Esophagus squamous epithelium (tissue), 5 donors: Measurements from ENCODE around the gene DUSP18. TPM values are rescaled to one million over a fixed set of nuclear protein-coding genes. Genes with fewer than 3 reads are reported as not detected.

Source experiments
- DNase-seq: peaks from one replicate; lab custom pipeline; 2025; lab: John Stamatoyannopoulos, UW
- H3K27ac ChIP-seq, 4 donors: fragments of 200-600 bp; sonication (generic); one replicate each; pipeline ENCODE4 v1.5.1; 2016 to 2019; ENCODE audit warnings: mild to moderate bottlenecking in 1 of 4
- H3K27me3 ChIP-seq, 4 donors: fragments of 200-600 bp; sonication (generic); 1 replicate in 3 of 4; 2 replicates in 1 of 4; pipeline versions ENCODE4 v1.5.1 to v1.6.0; 2017 to 2021; ENCODE audit warnings: antibody characterized with exemption in 1 of 4
- H3K36me3 ChIP-seq, 3 donors: fragments of 200-600 bp; sonication (generic); one replicate each; pipeline ENCODE4 v1.5.1; 2016 to 2019
- H3K4me1 ChIP-seq, 3 donors: fragments of 200-600 bp; sonication (generic); one replicate each; pipeline ENCODE4 v1.5.1; 2017 to 2019
- H3K4me3 ChIP-seq, 4 donors: fragments of 200-600 bp; sonication (generic); 1 replicate in 3 of 4; 2 replicates in 1 of 4; pipeline ENCODE4 v1.5.1; 2016 to 2019; ENCODE audit warnings: mild to moderate bottlenecking in 2 of 4, moderate library complexity in 1 of 4
- H3K9me3 ChIP-seq, 3 donors: fragments of 200-600 bp; sonication (generic); one replicate each; pipeline ENCODE4 v1.5.1; 2016 to 2019
- CTCF ChIP-seq, 6 experiments: fragments of 450-650 bp in 4 of 6; fragments of 200-600 bp in 2 of 6; sonication (generic) in 2 of 6; IDR thresholded peaks; one replicate each; pipeline ENCODE4 v1.5.1; 2016 to 2019; ENCODE audit warnings: antibody characterized with exemption in 6 of 6, mild to moderate bottlenecking in 4 of 6, moderate library complexity in 4 of 6
- POLR2A ChIP-seq, 4 donors: fragments of 450-650 bp; IDR thresholded peaks; one replicate each; pipeline ENCODE4 v1.6.1; 2017; ENCODE audit warnings: antibody characterized with exemption in 4 of 4, mild to moderate bottlenecking in 4 of 4, moderate library complexity in 3 of 4
- WGBS, 2 donors: methylation state at CpG; one replicate each; pipeline ENCODE4 v1.1.5; 2018; 5-methylcytosine and 5-hydroxymethylcytosine counted together
- intact Hi-C: fragments of 100-400 bp; cut with DNase I; formaldehyde crosslinking; loops from one replicate; pipeline ENCODE4 v1.15.0; 2022
- total RNA-seq, 4 donors: library from RNA; depleted of rRNA; stranded (reverse); fragments of >200 nt; gene quantifications; one replicate each; pipeline ENCODE4 v1.1.0, GENCODE V29; 2016
- donor health status: DM: yes; HTN: yes; CAD: no.

Gene DUSP18
- total RNA-seq, 4 donors from 2014 or later = 6.1 to 13.0 (median 8.6) TPM

GRCh38 chr22:30655532-30655931, 12.1 kb downstream of the DUSP18 start:
- Histone ChIP-seq H3K4me3 (no peak overlapping the region), H3K27ac (no peak overlapping the region), H3K4me1 (no peaks in the 10 kb centered on the region), H3K9me3 (no peaks in the 10 kb centered on the region), H3K36me3 (peaks cover 0 to 20% (median 0%) of the 10 kb centered on the region in 3 donors), H3K27me3 (no peaks in the 10 kb centered on the region)
- DNase-seq = no peak
- TF ChIP-seq CTCF (IDR thresholded peaks at IDR 0.05) = no peak
- TF ChIP-seq POLR2A (IDR thresholded peaks at IDR 0.05) = no peak
- 77 to 88% methylated on average over 3 of the region's 3 CpGs for WGBS, 2 donors
- intact Hi-C loops = no loop called here

GRCh38 chr22:30654361-30654760, 13.3 kb downstream of the DUSP18 start:
- 96 to 100% methylated on average over 1 to 4 of the region's 14 CpGs for WGBS, 2 donors
- Histone ChIP-seq H3K4me1 (peaks cover 3 to 7% (median 5%) of the 10 kb centered on the region in 3 donors), H3K27ac (no peak overlapping the region), H3K4me3 (no peak overlapping the region), H3K36me3 (peaks cover 0 to 20% (median 0%) of the 10 kb centered on the region in 3 donors), H3K27me3 (no peaks in the 10 kb centered on the region), H3K9me3 (no peaks in the 10 kb centered on the region)
- TF ChIP-seq POLR2A (IDR thresholded peaks at IDR 0.05) = no peak
- no peak for TF ChIP-seq CTCF (IDR thresholded peaks at IDR 0.05)
- intact Hi-C loops = no loop called here
- DNase-seq = no peak

- WGBS, 2 donors = 86 to 92% methylated on average over 2 of the region's 2 CpGs
- H3K36me3 ChIP-seq = peaks cover 0 to 10% (median 0%) of the 10 kb centered on the region in 3 donors
These were observed 14.8 kb downstream of the DUSP18 start for GRCh38 chr22:30652852-30653251.

GRCh38 chr22:30650508-30651116, 17.1 kb downstream of the DUSP18 start:
- peaks cover 0 to 25% (median 0%) of the 10 kb centered on the region in 3 donors for H3K36me3 ChIP-seq
- peak overlapping the region in 1 of 4 donors; percentile 33 for H3K27ac ChIP-seq
- no peaks in the 10 kb centered on the region for H3K27me3 ChIP-seq
- H3K4me1 ChIP-seq = peaks cover 8 to 21% (median 11%) of the 10 kb centered on the region in 3 donors
- no peaks in the 10 kb centered on the region for H3K9me3 ChIP-seq
- no peak for TF ChIP-seq CTCF (IDR thresholded peaks at IDR 0.05)
- no peak for TF ChIP-seq POLR2A (IDR thresholded peaks at IDR 0.05)
- H3K4me3 ChIP-seq = no peak overlapping the region
- WGBS, 2 donors = 58 to 60% methylated on average over 2 to 4 of the region's 5 CpGs
- DNase-seq = no peak
- intact Hi-C loops = no loop called here

More at GRCh38 chr22:30652852-30653251, 14.8 kb downstream of the DUSP18 start:
- Histone ChIP-seq H3K4me3 (no peak overlapping the region), H3K27ac (no peak overlapping the region), H3K27me3 (no peaks in the 10 kb centered on the region), H3K9me3 (no peaks in the 10 kb centered on the region), H3K4me1 (peaks cover 8 to 17% (median 11%) of the 10 kb centered on the region in 3 donors)
- intact Hi-C loops = no loop called here
- TF ChIP-seq CTCF (IDR thresholded peaks at IDR 0.05) (no peak), POLR2A (IDR thresholded peaks at IDR 0.05) (no peak)
- DNase-seq = no peak

GRCh38 chr22:30649430-30650007, 18.2 kb downstream of the DUSP18 start:
- no peaks in the 10 kb centered on the region for H3K27me3 ChIP-seq
- 11 to 29% methylated on average over 6 of the region's 7 CpGs for WGBS, 2 donors
- peaks cover 8 to 21% (median 11%) of the 10 kb centered on the region in 3 donors for H3K4me1 ChIP-seq
- TF ChIP-seq POLR2A (IDR thresholded peaks at IDR 0.05) (no peak), CTCF (IDR thresholded peaks at IDR 0.05) (peak in 1 of 6 experiments; percentile 41)
- intact Hi-C loops = no loop called here
- H3K9me3 ChIP-seq = no peaks in the 10 kb centered on the region
- peak; percentile 30 for DNase-seq
- H3K4me3 ChIP-seq = no peak overlapping the region
- H3K27ac ChIP-seq = peak overlapping the region in 3 of 4 donors; percentile 34 to 71 (median 62)
- H3K36me3 ChIP-seq = peaks cover 0 to 21% (median 0%) of the 10 kb centered on the region in 3 donors
